ACC112 (cell line): ENCODE measurements around the gene SETD2.
A peak's percentile ranks its signal among the peaks of the same experiment; 100 is the strongest.

Source experiments
- H2AFZ ChIP-seq: fragments of 200-600 bp; sonication (generic); one replicate; pipeline ENCODE4 v1.6.0; 2017; ENCODE audit warnings: antibody characterized with exemption, low read length; ENCODE audit not compliant: unreplicated experiment
- H3K27ac ChIP-seq: fragments of 200-600 bp; sonication (generic); 2 replicates; pipeline ENCODE4 v1.5.1; 2014; ENCODE audit warnings: low read depth, mild to moderate bottlenecking, antibody characterized with exemption, low read length, moderate library complexity
- H3K27me3 ChIP-seq: fragments of 200-600 bp; sonication (generic); 2 replicates; pipeline ENCODE4 v1.6.1; 2014; ENCODE audit warnings: mild to moderate bottlenecking, antibody characterized with exemption, low read length, moderate library complexity, mixed read lengths; ENCODE audit not compliant: insufficient read depth
- H3K36me3 ChIP-seq: fragments of 200-600 bp; sonication (generic); 2 replicates; pipeline ENCODE4 v1.6.1; 2016; ENCODE audit warnings: mild to moderate bottlenecking, antibody characterized with exemption, low read length, moderate library complexity, mixed read lengths; ENCODE audit not compliant: insufficient read depth
- H3K4me1 ChIP-seq: fragments of 200-600 bp; sonication (generic); one replicate; pipeline ENCODE4 v1.6.1; 2016; ENCODE audit warnings: low read length, mixed read lengths; ENCODE audit not compliant: insufficient read depth, unreplicated experiment, control insufficient read depth
- H3K4me3 ChIP-seq: fragments of 200-600 bp; sonication (generic); 2 replicates; pipeline ENCODE4 v1.5.1; 2014; ENCODE audit warnings: mild to moderate bottlenecking, low read depth, low read length
- H3K79me2 ChIP-seq: fragments of 200-600 bp; sonication (generic); one replicate; pipeline ENCODE4 v1.6.0; 2016; ENCODE audit warnings: low read length; ENCODE audit not compliant: control insufficient read depth, unreplicated experiment, insufficient read depth

Gene SETD2

GRCh38 chr3:47019201-47019600 lies 144.7 kb downstream of the SETD2 start:
- no peaks in the 10 kb centered on the region for H3K27me3 ChIP-seq
- H3K36me3 ChIP-seq, result peaks cover 4% of the 10 kb centered on the region; the same call in 1 of the 2 replicates
- H3K4me1 ChIP-seq, result peaks cover 39% of the 10 kb centered on the region
- H3K79me2 ChIP-seq, result peaks cover 6% of the 10 kb centered on the region
- no peak overlapping the region for H3K4me3 ChIP-seq
- no peak overlapping the region for H3K27ac ChIP-seq
- H2AFZ ChIP-seq, result no peak overlapping the region

- Histone ChIP-seq H3K36me3 (peaks cover 4% of the 10 kb centered on the region; the same call in 1 of the 2 replicates), H3K79me2 (peaks cover 3% of the 10 kb centered on the region), H3K4me1 (peaks cover 39% of the 10 kb centered on the region), H3K4me3 (no peak overlapping the region), H2AFZ (no peak overlapping the region), H3K27me3 (no peaks in the 10 kb centered on the region), H3K27ac (peak overlapping the region; percentile 74; the same call in 1 of the 2 replicates)
Measured at GRCh38 chr3:47018269-47018611, 145.7 kb downstream of the SETD2 start.

DNA sequence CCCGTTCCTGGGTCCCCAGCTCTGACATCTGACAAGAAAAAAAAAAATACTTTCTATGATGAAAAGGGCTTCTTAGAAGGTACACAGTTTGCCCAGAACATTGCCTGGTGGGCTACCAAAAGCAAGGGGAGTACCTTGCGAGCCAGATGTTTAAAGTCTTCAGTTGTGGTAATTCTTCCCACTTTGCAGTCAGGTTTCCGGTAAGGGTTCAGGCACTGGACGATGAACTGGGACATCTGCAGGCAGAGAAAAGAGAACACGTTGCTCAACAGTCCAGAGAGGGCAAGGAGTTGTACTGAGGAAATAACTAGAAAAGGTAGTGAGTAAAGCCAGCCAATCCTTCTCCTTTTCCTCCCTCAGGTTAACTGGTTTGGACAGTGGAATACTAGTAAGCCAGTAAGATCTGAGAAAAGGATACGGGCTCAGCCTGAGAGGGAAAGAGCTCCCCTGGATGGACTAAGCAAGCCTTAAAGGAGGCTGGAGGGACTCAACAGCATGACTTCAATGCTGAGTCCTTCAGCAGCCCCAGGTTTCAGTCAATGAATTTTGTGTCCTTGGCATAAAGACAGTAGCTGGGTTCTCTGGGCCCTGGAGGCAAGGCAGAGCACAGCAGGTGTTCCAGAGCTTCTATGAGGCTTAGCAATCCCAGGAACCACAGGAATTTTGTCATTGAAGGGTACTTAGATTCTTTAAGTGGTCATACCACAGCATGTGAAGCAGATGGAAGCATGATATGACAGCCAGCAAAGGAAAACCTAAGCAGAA lies 146.2 kb downstream of the SETD2 start:
- no peak overlapping the region for H3K4me3 ChIP-seq
- no peaks in the 10 kb centered on the region for H3K27me3 ChIP-seq
- peaks cover 3% of the 10 kb centered on the region for H3K79me2 ChIP-seq
- peak overlapping the region; percentile 74 for H3K27ac ChIP-seq
- H3K36me3 ChIP-seq, result peaks cover 4% of the 10 kb centered on the region; the same call in 1 of the 2 replicates
- H3K4me1 ChIP-seq, result peaks cover 35% of the 10 kb centered on the region
- no peak overlapping the region for H2AFZ ChIP-seq

- no peak overlapping the region for H2AFZ ChIP-seq
- H3K79me2 ChIP-seq, result no peaks in the 10 kb centered on the region
- no peaks in the 10 kb centered on the region for H3K27me3 ChIP-seq
- peak overlapping the region; percentile 74 for H3K27ac ChIP-seq
- peaks cover 4% of the 10 kb centered on the region; the same call in 1 of the 2 replicates for H3K36me3 ChIP-seq
- H3K4me3 ChIP-seq, result peak overlapping the region; percentile 0; the same call in 1 of the 2 replicates
- peaks cover 29% of the 10 kb centered on the region for H3K4me1 ChIP-seq
Measured at GRCh38 chr3:47016934-47017435, 146.9 kb downstream of the SETD2 start.

- Histone ChIP-seq H3K79me2 (no peaks in the 10 kb centered on the region), H3K27me3 (no peaks in the 10 kb centered on the region), H3K4me3 (peak overlapping the region; percentile 0; the same call in 1 of the 2 replicates), H3K36me3 (peaks cover 4% of the 10 kb centered on the region; the same call in 1 of the 2 replicates), H2AFZ (no peak overlapping the region), H3K4me1 (peaks cover 29% of the 10 kb centered on the region), H3K27ac (peak overlapping the region; percentile 74)
Measured at GRCh38 chr3:47016086-47016933, 147.6 kb downstream of the SETD2 start.

DNA sequence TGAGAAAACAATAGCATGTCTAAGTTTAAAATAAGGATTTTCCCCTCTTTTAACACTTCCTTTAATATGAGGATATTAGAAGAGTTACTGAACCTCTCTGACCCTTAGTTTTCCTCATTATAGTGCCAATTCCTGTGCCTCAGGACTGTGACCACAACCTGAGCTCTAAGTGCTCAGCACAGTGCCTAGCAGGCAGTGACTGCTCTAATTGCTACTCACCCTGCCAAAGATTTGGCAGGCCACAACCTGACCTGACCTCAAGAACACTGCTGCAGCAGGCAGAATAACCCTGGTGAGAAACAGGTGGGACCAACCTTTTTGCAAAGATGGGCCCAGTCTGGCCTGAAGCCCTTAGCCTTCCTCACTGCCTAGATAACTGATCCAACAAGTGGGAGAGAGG lies 148.8 kb downstream of the SETD2 start:
- no peak overlapping the region for H3K4me3 ChIP-seq
- H3K79me2 ChIP-seq, result no peaks in the 10 kb centered on the region
- H3K27me3 ChIP-seq, result no peaks in the 10 kb centered on the region
- H2AFZ ChIP-seq, result no peak overlapping the region
- H3K4me1 ChIP-seq, result peaks cover 29% of the 10 kb centered on the region
- H3K36me3 ChIP-seq, result peaks cover 4% of the 10 kb centered on the region; the same call in 1 of the 2 replicates
- H3K27ac ChIP-seq, result no peak overlapping the region

GRCh38 chr3:47014036-47014435 lies 149.9 kb downstream of the SETD2 start:
- Histone ChIP-seq H3K36me3 (no peaks in the 10 kb centered on the region), H2AFZ (no peak overlapping the region), H3K27ac (no peak overlapping the region)

DNA sequence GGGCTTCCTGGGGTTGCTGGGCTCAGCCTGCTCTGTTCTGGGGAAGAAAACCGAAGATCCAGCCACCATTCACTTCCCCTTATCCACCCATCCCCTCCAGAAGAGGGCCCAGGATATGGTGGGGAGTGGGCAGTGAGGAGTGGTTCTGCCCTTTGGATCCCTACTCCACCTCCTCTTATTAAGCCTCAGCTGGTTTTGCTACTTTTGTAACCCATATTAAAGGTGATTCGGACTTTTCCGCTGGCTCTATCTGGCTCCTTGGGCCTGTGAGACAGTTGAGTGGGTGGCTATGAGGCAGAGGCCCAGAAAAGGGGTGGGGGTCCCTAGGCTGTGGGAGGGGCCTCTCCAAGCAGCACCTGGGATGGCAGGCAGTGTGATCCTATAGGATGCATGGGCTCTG lies 150.7 kb downstream of the SETD2 start:
- Histone ChIP-seq H3K36me3 (no peaks in the 10 kb centered on the region), H3K27ac (no peak overlapping the region)

More at GRCh38 chr3:47014036-47014435, 149.9 kb downstream of the SETD2 start:
- Histone ChIP-seq H3K4me3 (no peak overlapping the region), H3K4me1 (peaks cover 26% of the 10 kb centered on the region), H3K79me2 (no peaks in the 10 kb centered on the region), H3K27me3 (no peaks in the 10 kb centered on the region)

GRCh38 chr3:47012342-47013230 lies 151.3 kb downstream of the SETD2 start:
- no peaks in the 10 kb centered on the region for H3K79me2 ChIP-seq
- H3K27ac ChIP-seq, result no peak overlapping the region
- H3K4me1 ChIP-seq, result peaks cover 19% of the 10 kb centered on the region
- H2AFZ ChIP-seq, result no peak overlapping the region
- no peaks in the 10 kb centered on the region for H3K36me3 ChIP-seq
- no peaks in the 10 kb centered on the region for H3K27me3 ChIP-seq
- no peak overlapping the region for H3K4me3 ChIP-seq

More for the DNA sequence above, 150.7 kb downstream of the SETD2 start:
- Histone ChIP-seq H3K4me1 (peaks cover 26% of the 10 kb centered on the region), H3K4me3 (no peak overlapping the region), H3K79me2 (no peaks in the 10 kb centered on the region), H3K27me3 (no peaks in the 10 kb centered on the region), H2AFZ (no peak overlapping the region)

DNA sequence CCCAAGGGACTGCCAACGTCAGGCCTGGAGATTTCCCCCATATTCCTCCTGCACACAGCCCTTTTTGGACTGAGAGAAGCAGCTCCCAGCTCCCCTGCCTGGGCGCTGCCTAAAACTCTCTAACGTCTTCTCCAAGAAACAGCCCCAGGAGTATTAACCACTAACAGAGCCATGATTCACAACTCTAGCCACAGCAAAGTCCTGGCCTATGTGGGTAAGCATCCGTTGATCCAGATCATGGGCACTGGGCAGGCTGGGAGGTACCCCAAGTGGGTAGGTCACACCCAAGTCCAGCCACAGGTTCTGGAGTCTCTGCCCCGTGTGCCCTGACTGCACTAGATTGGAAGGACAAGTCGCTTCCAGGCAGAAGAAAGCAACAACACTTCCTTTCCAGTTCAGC lies 152.5 kb downstream of the SETD2 start:
- H3K36me3 ChIP-seq, result no peaks in the 10 kb centered on the region
- no peak overlapping the region for H3K4me3 ChIP-seq
- H3K4me1 ChIP-seq, result peaks cover 7% of the 10 kb centered on the region
- no peaks in the 10 kb centered on the region for H3K79me2 ChIP-seq
- H2AFZ ChIP-seq, result no peak overlapping the region
- no peaks in the 10 kb centered on the region for H3K27me3 ChIP-seq
- no peak overlapping the region for H3K27ac ChIP-seq
